GM21619 (cell line): Measurements from ENCODE around the gene MDN1.

Experiments
- ATAC-seq: cut with Tn5 transposase; IDR thresholded peaks from one replicate; pipeline ENCODE4 v1.9.1; 2021; ENCODE audit not compliant: unreplicated experiment

Gene MDN1

GRCh38 chr6:89702349-89702748 is 117.2 kb downstream of the MDN1 start:
- no peak for ATAC-seq

GRCh38 chr6:89695667-89696066 is 123.9 kb downstream of the MDN1 start:
- no peak for ATAC-seq

GRCh38 chr6:89694428-89694827 is 125.2 kb downstream of the MDN1 start:
- ATAC-seq = no peak

GRCh38 chr6:89693207-89693606 is 126.4 kb downstream of the MDN1 start:
- ATAC-seq = no peak

GRCh38 chr6:89692256-89692655 is 127.3 kb downstream of the MDN1 start:
- no peak for ATAC-seq

- ATAC-seq = no peak
Observed at GRCh38 chr6:89690944-89691324, 128.7 kb downstream of the MDN1 start.

- ATAC-seq = no peak
Observed at GRCh38 chr6:89689732-89690131, 129.9 kb downstream of the MDN1 start.

- ATAC-seq = no peak
Observed at GRCh38 chr6:89688328-89688727, 131.3 kb downstream of the MDN1 start.

- ATAC-seq = no peak
Observed at GRCh38 chr6:89685311-89685710, 134.3 kb downstream of the MDN1 start.

GRCh38 chr6:89682991-89683390 is 136.6 kb downstream of the MDN1 start:
- no peak for ATAC-seq

- no peak for ATAC-seq
Observed at GRCh38 chr6:89681983-89682564, 137.5 kb downstream of the MDN1 start.

- ATAC-seq = no peak
Observed at GRCh38 chr6:89680551-89680950, 139.0 kb downstream of the MDN1 start.

- ATAC-seq = no peak
Observed at GRCh38 chr6:89680150-89680549, 139.4 kb downstream of the MDN1 start.

GRCh38 chr6:89679215-89680120 is 140.1 kb downstream of the MDN1 start:
- no peak for ATAC-seq

GRCh38 chr6:89678531-89678930 is 141.1 kb downstream of the MDN1 start:
- ATAC-seq = no peak

GRCh38 chr6:89675949-89676748 is 143.4 kb downstream of the MDN1 start:
- ATAC-seq = no peak

GRCh38 chr6:89670935-89671565 is 148.5 kb downstream of the MDN1 start:
- no peak for ATAC-seq

- no peak for ATAC-seq
Observed at GRCh38 chr6:89669002-89669401, 150.6 kb downstream of the MDN1 start.

- no peak for ATAC-seq
Observed at GRCh38 chr6:89667872-89668556, 151.6 kb downstream of the MDN1 start.

- no peak for ATAC-seq
Observed at GRCh38 chr6:89662659-89663223, 156.9 kb downstream of the MDN1 start.
